HEK293 (cell line): ENCODE results near the gene CCDC34.

ENCODE experiments used
- CTCF ChIA-PET: fragments of 350-600 bp; formaldehyde crosslinking; extraction: SDS; loops from one replicate; lab custom pipeline; 2021; ENCODE audit warnings: antibody characterized with exemption; lab: Yijun Ruan, JAX
- POLR2A ChIA-PET: fragments of 300-600 bp; formaldehyde crosslinking; extraction: SDS; loops from one replicate; lab custom pipeline; 2020; ENCODE audit warnings: antibody characterized with exemption, inconsistent platforms; lab: Yijun Ruan, JAX
- H3K27ac ChIP-seq: fragments of 200-500 bp; sonication (Bioruptor generic); 2 replicates; pipeline ENCODE4 v1.5.1; 2014; ENCODE audit warnings: low read depth, low read length, control low read depth, inconsistent platforms; ENCODE audit errors: extremely low read depth
- H3K36me3 ChIP-seq, 2 experiments: fragments of 200-500 bp in 1 of 2; sonication (Bioruptor generic) in 1 of 2; 1 replicate in 1 of 2; 2 replicates in 1 of 2; pipeline ENCODE4 v1.5.1; 2014 to 2017; ENCODE audit warnings: inconsistent platforms in 2 of 2, low read length in 2 of 2; ENCODE audit not compliant: control insufficient read depth in 2 of 2, insufficient read depth in 1 of 2
- H3K4me1 ChIP-seq: fragments of 200-500 bp; sonication (Bioruptor generic); 2 replicates; pipeline ENCODE4 v1.5.1; 2014; ENCODE audit warnings: mild to moderate bottlenecking, low read length, inconsistent platforms; ENCODE audit not compliant: control insufficient read depth, insufficient read depth
- H3K4me3 ChIP-seq: 2 replicates; pipeline ENCODE4 v1.5.1; 2011; ENCODE audit warnings: low read depth, mild to moderate bottlenecking, control low read depth, low read length, moderate library complexity
- H3K9me3 ChIP-seq: fragments of 200-500 bp; sonication (Bioruptor generic); 2 replicates; pipeline ENCODE4 v1.5.1; 2014; ENCODE audit warnings: low read depth, low read length, inconsistent platforms; ENCODE audit not compliant: control insufficient read depth, insufficient read depth
- FEZF1 ChIP-seq: fragments of 450-650 bp; formaldehyde crosslinking; IDR thresholded peaks from 2 replicates; pipeline ENCODE4 v1.5.1; 2016; ENCODE audit warnings: missing biosample characterization, missing genetic modification characterization
- INSM2 ChIP-seq: fragments of 450-650 bp; formaldehyde crosslinking; IDR thresholded peaks from 2 replicates; pipeline ENCODE4 v1.5.1; 2016; ENCODE audit warnings: missing biosample characterization, missing genetic modification characterization
- PRDM6 ChIP-seq: fragments of 450-650 bp; formaldehyde crosslinking; IDR thresholded peaks from 2 replicates; pipeline ENCODE4 v1.5.1; 2017; ENCODE audit warnings: missing biosample characterization, missing genetic modification characterization
- REPIN1 ChIP-seq: fragments of 450-650 bp; formaldehyde crosslinking; IDR thresholded peaks from 2 replicates; pipeline ENCODE4 v1.5.1; 2017; ENCODE audit warnings: missing biosample characterization, missing genetic modification characterization, low read depth
- SP7 ChIP-seq: fragments of 450-650 bp; formaldehyde crosslinking; IDR thresholded peaks from 2 replicates; pipeline ENCODE4 v1.5.1; 2016; ENCODE audit warnings: missing biosample characterization, missing genetic modification characterization
- WT1 ChIP-seq: fragments of 450-650 bp; formaldehyde crosslinking; IDR thresholded peaks from 2 replicates; pipeline ENCODE4 v1.5.1; 2016; ENCODE audit warnings: missing biosample characterization, missing genetic modification characterization
- ZBTB17 ChIP-seq: fragments of 450-650 bp; formaldehyde crosslinking; IDR thresholded peaks from 2 replicates; pipeline ENCODE4 v1.5.1; 2016; ENCODE audit warnings: missing biosample characterization, missing genetic modification characterization
- ZNF18 ChIP-seq: fragments of 450-650 bp; formaldehyde crosslinking; IDR thresholded peaks from 2 replicates; pipeline ENCODE4 v1.5.1; 2016; ENCODE audit warnings: missing biosample characterization, missing genetic modification characterization
- ZNF184 ChIP-seq: fragments of 450-650 bp; IDR thresholded peaks from 2 replicates; pipeline ENCODE4 v1.5.1; 2018; ENCODE audit warnings: missing biosample characterization, mild to moderate bottlenecking, missing genetic modification characterization
- ZNF248 ChIP-seq: fragments of 450-650 bp; formaldehyde crosslinking; IDR thresholded peaks from 2 replicates; pipeline ENCODE4 v1.5.1; 2017; ENCODE audit warnings: missing biosample characterization, missing genetic modification characterization
- ZNF274 ChIP-seq, 2 experiments: fragments of 200-500 bp in 1 of 2; fragments of 450-650 bp in 1 of 2; sonication (Bioruptor generic) in 1 of 2; formaldehyde crosslinking in 1 of 2; IDR thresholded peaks; 2 replicates each; pipeline versions ENCODE4 v1.5.1 to v1.6.1; 2014 to 2016; ENCODE audit warnings: borderline replicate concordance in 1 of 2, inconsistent platforms in 1 of 2, low read length in 1 of 2, missing biosample characterization in 1 of 2, missing genetic modification characterization in 1 of 2
- ZNF366 ChIP-seq: fragments of 450-650 bp; formaldehyde crosslinking; conservative IDR thresholded peaks from 2 replicates; pipeline ENCODE4 v1.5.1; 2016; ENCODE audit warnings: missing biosample characterization, missing genetic modification characterization
- ZNF433 ChIP-seq: fragments of 450-650 bp; formaldehyde crosslinking; IDR thresholded peaks from 2 replicates; pipeline ENCODE4 v1.5.1; 2016; ENCODE audit warnings: missing biosample characterization, missing genetic modification characterization, low read depth
- ZNF529 ChIP-seq: fragments of 450-650 bp; formaldehyde crosslinking; IDR thresholded peaks from 2 replicates; pipeline ENCODE4 v1.5.1; 2017; ENCODE audit warnings: missing genetic modification characterization, missing biosample characterization; ENCODE audit not compliant: insufficient replicate concordance
- ZNF548 ChIP-seq: fragments of 450-650 bp; formaldehyde crosslinking; IDR thresholded peaks from 2 replicates; pipeline ENCODE4 v1.5.1; 2016; ENCODE audit warnings: missing biosample characterization, missing genetic modification characterization
- ZNF76 ChIP-seq: fragments of 450-650 bp; formaldehyde crosslinking; IDR thresholded peaks from 2 replicates; pipeline ENCODE4; 2016; ENCODE audit warnings: low read depth, missing biosample characterization, missing genetic modification characterization, borderline replicate concordance
- ZNF777 ChIP-seq: fragments of 450-650 bp; formaldehyde crosslinking; IDR thresholded peaks from 2 replicates; pipeline ENCODE4 v1.5.1; 2017; ENCODE audit warnings: missing biosample characterization, missing genetic modification characterization, borderline replicate concordance

The CCDC34 gene

GRCh38 chr11:27349919-27350318 lies 13.1 kb downstream of the CCDC34 start:
- Histone ChIP-seq H3K27ac (0 out of 2 replicates have a peak overlapping the region, but pooled peaks have one; percentile 10), H3K4me1 (peaks cover 15% of the 10 kb centered on the region), H3K36me3 (peaks cover 0 to 4% of the 10 kb centered on the region in 2 experiments; a peak in 1 of 3 replicates), H3K4me3 (no peak overlapping the region), H3K9me3 (no peaks in the 10 kb centered on the region)
- CTCF ChIA-PET = interaction anchor here (0.7 to 1.1 kb wide), 2 partner anchors 135 to 166 kb away, joined by 3 to 4 read pairs; no protein-coding TSS in a partner anchor
- TF ChIP-seq ZNF548 (tag by site-specific recombination) = no peak
- TF ChIP-seq WT1 = 0 out of 2 replicates have a peak, but pooled peaks have one; percentile 13
- 0 out of 2 replicates have a peak, but pooled peaks have one; percentile 11 for TF ChIP-seq ZNF366
- POLR2A ChIA-PET = no interaction called here

- H3K9me3 ChIP-seq = no peaks in the 10 kb centered on the region
- ChIA-PET CTCF (no interaction called here), POLR2A (no interaction called here)
- H3K27ac ChIP-seq = no peak overlapping the region
- TF ChIP-seq ZNF274 (IDR thresholded peaks at IDR 0.05; ENCODE audit: low read length) (no peak), ZNF274 (tag by site-specific recombination; IDR thresholded peaks at IDR 0.05; ENCODE audit: borderline replicate concordance) (no peak), ZBTB17 (tag by site-specific recombination) (peak; percentile 38), PRDM6 (tag by site-specific recombination) (0 out of 2 replicates have a peak, but pooled peaks have one; percentile 2), ZNF777 (no peak)
- no peak overlapping the region for H3K4me3 ChIP-seq
- peaks cover 0 to 4% of the 10 kb centered on the region in 2 experiments; a peak in 1 of 3 replicates for H3K36me3 ChIP-seq
- H3K4me1 ChIP-seq = peaks cover 9% of the 10 kb centered on the region
Observed at GRCh38 chr11:27348340-27348873, 14.6 kb downstream of the CCDC34 start.

DNA sequence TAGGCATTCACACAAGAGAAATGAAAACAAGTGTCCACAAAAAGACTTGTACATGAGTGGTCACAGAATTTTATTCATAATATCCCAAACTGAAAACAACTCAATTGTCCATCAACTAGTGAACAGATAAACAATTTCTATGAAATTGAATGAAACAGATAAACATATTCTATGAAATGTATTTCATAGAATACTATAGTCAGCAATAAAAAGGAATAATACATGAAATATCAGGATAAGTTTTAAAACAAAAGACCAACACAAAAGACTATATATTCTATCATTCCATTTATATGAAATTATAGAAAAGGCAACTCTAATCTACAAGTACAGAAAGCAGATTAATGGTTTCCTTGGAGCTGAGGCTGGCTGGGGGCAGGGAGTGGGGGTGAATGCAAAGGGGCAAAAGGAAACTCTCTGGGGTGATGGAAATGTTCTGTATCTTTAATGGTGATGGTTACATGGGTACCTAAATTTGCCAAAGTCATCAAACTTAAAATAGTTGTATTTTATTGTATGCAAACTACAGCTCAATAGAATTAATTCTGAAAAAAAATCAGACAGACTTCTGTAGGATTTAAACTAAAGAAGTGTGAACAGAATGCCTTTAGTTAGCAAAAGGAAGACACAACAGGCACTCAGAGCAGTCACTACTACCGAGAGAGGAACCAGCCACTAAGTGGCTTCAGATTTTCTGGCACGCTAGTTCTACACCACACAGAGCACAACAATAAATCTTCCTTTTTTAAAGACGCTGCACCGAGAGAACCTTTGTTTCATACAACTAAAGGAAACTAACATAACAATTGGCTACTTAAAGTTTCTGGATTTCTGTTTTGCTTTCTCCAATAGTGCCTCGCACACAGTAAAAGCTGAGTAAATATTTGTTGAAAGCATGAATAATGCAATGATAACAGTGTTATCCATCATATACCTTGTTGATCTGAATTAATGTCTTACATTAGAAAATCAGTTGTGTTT lies 15.4 kb downstream of the CCDC34 start:
- POLR2A ChIA-PET = no interaction called here
- CTCF ChIA-PET = no interaction called here
- H3K4me3 ChIP-seq = no peak overlapping the region
- no peaks in the 10 kb centered on the region for H3K9me3 ChIP-seq
- TF ChIP-seq SP7 (tag by site-specific recombination) (no peak), ZNF248 (tag by site-specific recombination) (no peak), REPIN1 (tag by site-specific recombination) (no peak), ZNF529 (no peak), INSM2 (tag by site-specific recombination) (no peak), ZNF76 (tag by site-specific recombination) (no peak), ZNF184 (no peak), ZNF433 (tag by site-specific recombination) (no peak), PRDM6 (tag by site-specific recombination) (peak; percentile 78), ZNF18 (tag by site-specific recombination) (no peak), FEZF1 (tag by site-specific recombination) (peak; percentile 7; the same call in 1 of the 2 replicates)
- H3K27ac ChIP-seq = no peak overlapping the region
- H3K36me3 ChIP-seq = peaks cover 0 to 4% of the 10 kb centered on the region in 2 experiments; a peak in 1 of 3 replicates
- H3K4me1 ChIP-seq = peaks cover 9% of the 10 kb centered on the region
